Ramos (cell line): ENCODE data around the gene KCNQ5.

Source experiments
- in situ Hi-C: fragments of 300-500 bp; cut with MboI; formaldehyde crosslinking; loops from one replicate; pipeline ENCODE4 v1.14.3; 2022; ENCODE audit warnings: low sequenced_read_pairs; ENCODE audit not compliant: unreplicated experiment

The KCNQ5 gene

DNA sequence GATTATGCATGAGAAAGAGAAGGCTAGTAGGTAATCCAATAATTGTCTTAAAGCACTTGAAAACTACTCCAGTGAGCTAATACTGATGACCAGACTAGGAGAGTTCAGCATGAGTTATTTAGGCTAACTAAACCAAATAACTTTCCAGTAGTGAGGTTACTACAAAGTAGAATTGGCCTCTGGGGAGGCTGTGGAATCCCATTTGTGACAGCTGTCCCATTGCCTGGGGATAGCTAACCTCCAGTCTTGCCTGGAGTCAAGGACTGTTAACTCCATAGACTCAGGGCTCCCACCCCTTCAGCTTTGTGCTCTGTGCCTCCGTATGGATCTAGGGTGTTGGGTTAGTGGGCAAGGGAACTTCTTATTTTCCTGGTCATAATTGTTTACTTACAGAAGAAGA is 51.0 kb downstream of the KCNQ5 start:
- in situ Hi-C loops, result no loop called here

DNA sequence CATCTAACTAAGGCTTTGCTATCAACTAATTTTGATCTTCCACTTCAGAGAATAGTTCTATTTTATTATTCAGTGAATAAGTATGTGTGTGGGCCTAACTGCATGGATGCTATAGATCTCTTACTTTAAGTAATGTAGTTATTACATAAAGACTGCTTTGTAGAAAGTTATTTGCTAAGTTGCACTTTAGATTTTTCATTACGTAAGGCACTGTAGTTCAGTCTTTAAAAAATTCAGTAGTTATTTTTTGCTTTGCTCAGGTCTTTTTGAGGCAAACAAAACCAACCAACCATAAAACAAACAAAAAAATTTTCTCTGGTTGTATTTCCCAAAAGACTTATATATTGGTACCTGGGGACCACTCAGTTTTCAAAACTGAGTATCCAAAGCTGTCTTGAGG is 53.0 kb downstream of the KCNQ5 start:
- in situ Hi-C loops, result no loop called here

DNA sequence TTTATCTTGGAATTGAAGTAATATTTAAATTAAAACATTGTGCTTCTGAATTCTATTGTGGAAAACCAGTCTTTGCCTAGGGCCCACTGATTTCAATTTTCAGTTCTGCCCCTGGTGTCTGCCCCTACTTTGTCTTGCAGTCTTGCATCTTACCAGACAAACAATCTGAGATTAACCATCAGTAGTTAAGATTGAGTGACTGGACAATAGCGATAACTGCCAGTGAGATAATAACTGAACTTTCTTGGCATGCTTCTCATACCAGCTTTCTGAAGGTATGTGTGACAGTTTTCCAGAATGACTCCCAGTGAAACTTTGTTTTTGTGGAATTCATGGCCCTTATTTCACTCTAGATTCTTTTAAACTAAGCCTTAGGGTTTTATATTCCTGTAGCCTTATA is 53.5 kb downstream of the KCNQ5 start:
- in situ Hi-C loops, result no loop called here

GRCh38 chr6:72676995-72677394 is 55.1 kb downstream of the KCNQ5 start:
- in situ Hi-C loops, result no loop called here

DNA sequence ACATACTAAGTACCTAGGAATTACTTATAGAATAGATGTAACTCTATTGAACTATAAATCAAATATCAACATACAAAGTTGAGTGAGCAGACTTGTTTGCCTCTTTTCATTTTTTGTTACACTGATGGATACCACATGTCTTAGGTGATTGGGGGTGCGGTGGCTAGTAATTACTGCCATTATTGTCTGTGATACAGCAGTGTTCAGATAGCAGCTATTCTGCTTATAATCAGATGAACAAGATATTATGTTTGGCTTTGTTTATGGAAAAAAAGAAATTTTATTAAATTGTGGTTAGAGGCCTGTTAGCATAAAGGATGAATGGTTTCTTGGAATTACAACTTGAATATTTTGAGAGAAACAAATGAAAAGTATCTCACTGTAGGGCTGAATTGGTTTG is 55.9 kb downstream of the KCNQ5 start:
- in situ Hi-C loops, result no loop called here

- in situ Hi-C loops, result no loop called here
Measured at GRCh38 chr6:72683797-72684196, 61.9 kb downstream of the KCNQ5 start.

DNA sequence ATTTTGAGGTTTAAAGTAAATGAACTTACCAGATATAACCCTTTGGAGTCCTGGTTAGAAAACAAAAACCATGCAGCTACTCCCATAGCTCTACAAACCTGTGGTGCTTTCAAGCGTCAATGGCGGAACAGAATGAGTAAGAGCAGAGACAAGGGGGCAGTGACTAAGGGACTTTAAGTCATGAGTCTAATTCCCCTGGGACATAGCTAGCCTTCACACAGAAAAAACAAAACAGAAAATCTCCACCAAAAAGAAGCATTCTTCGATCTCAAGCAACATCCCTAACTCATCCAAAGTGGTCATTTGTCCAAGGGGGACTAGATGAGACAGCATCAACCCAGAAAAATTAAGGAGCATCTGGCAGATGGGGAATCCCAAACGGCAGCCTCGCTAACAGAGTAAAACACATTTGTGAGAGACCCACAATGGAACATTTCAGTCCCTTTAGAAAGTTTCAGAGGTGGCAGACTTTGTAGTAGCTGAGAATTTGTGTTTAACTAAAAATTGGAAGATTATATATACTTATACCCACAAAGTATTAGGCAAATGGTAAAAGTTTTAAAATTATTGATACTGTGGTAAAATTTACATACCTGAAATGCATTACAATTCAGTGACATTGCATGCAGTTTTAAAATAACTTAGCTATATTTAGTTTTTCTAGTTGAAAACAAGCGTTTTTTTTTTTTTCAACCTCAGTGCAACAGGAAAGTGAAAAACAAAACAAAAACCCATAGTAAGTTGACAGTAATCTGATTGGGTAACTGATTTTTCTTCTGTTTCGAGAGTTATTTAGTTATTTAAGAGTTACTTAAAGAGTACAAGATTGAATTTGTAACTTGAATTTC is 67.5 kb downstream of the KCNQ5 start:
- in situ Hi-C loops, result no loop called here

- in situ Hi-C loops, result no loop called here
Measured at GRCh38 chr6:72691249-72691648, 69.4 kb downstream of the KCNQ5 start.

DNA sequence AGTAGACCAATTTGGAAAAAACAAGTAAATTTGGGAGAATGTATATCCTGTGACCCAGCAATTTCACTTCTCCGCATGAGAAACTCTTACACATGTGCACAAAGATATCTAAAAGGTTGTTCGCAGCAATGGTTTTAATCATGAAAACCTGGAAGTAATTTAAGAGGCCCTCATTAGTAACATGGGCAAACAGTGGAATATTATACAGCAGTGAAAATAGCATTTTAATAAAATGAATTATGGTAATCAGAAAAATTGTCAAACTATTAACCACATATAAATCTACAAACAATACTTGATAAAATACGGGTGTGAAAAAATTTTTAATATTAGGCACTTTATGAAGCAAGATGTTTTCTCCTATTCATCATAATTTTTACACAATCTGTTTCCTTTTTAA is 74.2 kb downstream of the KCNQ5 start:
- in situ Hi-C loops, result no loop called here

DNA sequence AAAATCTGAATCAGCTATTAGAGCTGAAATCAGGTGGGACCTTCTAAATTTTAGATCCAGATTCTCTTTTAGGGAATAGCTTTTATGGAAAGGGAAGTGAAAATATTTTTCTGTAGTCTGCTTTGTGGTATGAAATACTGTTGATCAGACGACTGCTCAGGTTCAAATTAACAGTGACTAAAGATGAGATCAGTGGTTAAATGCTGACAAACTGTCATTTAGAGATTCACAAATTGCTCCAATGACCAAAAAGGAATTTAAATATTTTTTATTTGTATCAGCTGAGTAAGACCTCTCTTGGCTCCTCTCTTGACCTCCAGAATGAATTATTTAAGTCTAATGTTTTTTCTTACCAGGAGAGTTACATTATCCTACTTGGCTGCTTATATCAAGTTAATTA is 77.3 kb downstream of the KCNQ5 start:
- in situ Hi-C loops, result no loop called here

GRCh38 chr6:72702421-72702820 is 80.6 kb downstream of the KCNQ5 start:
- in situ Hi-C loops, result no loop called here

GRCh38 chr6:72703093-72703492 is 81.2 kb downstream of the KCNQ5 start:
- in situ Hi-C loops, result no loop called here

- in situ Hi-C loops, result no loop called here
Measured at GRCh38 chr6:72704979-72705378, 83.1 kb downstream of the KCNQ5 start.

DNA sequence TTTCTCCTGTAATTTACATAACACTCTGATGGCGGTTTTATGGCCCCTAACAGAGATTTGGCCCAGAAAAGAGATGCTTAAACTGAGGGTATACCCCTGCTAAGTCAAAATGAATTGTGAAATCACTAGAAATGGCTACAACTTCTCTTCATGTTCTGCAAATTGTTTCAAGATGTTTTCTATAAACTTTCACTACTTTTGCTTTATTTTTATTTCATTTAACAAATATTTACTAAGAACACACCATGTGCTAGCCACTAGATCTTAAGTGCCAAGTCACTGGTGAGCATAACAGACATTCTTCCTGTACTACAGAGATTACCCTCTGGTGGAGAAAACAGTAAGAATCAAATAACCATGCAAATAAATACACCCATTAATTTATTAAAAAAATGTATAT is 87.6 kb downstream of the KCNQ5 start:
- in situ Hi-C loops, result no loop called here

- in situ Hi-C loops, result no loop called here
Measured at GRCh38 chr6:72711731-72712130, 89.9 kb downstream of the KCNQ5 start.

DNA sequence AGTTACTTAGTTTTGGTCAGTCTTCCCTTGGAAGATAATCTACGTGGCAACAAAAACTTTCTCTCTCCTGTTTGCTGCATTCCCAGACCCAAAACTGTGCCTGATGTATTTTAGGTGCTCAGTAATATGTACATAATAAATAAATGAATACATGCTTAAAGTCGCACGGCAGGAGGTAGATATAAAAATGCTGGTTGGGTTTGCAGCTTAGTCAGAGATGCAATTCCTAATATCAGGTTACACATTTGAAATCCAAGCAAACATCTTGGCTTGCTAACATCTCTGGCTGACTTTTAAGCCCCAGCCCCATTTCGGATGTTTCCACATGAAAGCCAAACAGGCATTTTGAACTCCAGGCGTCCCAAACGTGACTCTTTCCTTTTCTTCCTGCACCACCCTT is 91.0 kb downstream of the KCNQ5 start:
- in situ Hi-C loops, result no loop called here

DNA sequence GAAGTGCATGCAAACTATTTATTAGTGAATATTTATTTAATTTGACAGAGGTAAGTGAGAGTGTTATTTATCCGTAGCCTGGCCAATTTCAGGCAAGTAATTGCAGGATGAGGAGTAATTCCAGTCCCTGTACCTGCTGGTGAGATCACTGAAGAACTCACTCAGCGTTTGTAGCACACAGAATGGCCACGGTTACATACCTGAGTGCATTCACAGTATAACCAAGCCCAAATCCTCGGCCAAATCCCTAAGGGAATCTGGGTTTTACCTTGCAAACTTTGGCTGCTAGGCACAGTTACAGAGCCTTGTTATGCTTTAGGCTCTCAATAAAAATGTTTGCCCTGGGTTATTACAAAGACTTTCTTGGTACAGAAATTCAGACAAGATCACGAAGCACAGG is 93.3 kb downstream of the KCNQ5 start:
- in situ Hi-C loops, result no loop called here

DNA sequence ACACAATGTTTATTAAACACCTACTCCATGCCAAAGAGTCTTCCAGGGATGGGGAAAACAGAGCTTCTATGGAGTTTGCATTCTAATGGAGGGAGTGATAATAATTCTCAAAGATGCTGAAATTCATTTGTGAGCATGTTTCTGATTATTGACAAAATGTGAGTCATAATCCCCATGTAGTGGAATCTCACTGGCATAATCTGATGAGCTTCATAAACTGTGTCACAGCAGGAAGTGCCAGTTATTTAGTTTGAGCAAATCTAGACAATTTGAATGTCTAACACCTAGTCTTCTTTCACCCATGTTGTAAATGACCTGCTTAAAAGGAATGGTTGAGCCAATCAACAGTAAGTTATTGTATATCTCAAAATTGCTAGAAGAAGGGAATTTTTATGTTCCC is 95.1 kb downstream of the KCNQ5 start:
- in situ Hi-C loops, result no loop called here

GRCh38 chr6:72720464-72720863 is 98.6 kb downstream of the KCNQ5 start:
- in situ Hi-C loops, result no loop called here

- in situ Hi-C loops, result no loop called here
Measured at GRCh38 chr6:72721346-72721745, 99.5 kb downstream of the KCNQ5 start.

- in situ Hi-C loops, result no loop called here
Measured at GRCh38 chr6:72724545-72724944, 102.7 kb downstream of the KCNQ5 start.

DNA sequence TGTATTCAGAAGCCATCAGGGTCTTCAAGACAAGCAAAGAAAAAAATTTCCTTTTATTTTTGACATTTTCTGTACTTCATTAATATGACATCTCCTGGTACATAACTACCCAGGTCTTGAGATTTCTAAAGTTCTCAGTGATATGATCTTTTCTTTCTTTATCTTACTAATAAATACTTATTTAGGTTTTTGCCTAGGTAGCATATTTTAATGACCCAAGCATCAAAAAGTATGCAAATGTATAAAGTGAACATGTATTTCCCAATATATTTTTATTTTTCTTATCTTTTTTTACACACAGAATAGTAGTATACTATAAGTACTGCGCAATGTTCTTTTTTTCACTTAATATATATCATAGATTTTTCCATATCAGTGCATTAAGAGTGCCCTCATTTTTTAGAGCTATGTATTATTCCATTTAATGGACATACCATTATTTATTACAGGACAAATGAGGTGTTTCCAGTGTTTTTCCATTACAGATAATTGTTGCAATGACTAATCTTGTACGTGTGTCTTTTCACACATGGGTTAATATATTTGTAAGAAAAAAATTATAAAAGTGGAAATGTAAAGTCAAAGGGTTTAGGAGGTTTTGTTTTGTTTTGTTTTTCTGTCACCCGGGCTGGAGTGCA is 107.0 kb downstream of the KCNQ5 start:
- in situ Hi-C loops, result no loop called here
